IMR-90 (cell line): ENCODE measurements around the gene SYT3.

Experiments
- BHLHE40 ChIP-seq: fragments of 150-350 bp; IDR thresholded peaks from 2 replicates; pipeline ENCODE4 v1.6.1; 2016; ENCODE audit warnings: mild to moderate bottlenecking, low read depth, low read length
- CEBPB ChIP-seq: IDR thresholded peaks from 2 replicates; pipeline ENCODE4 v1.6.1; 2012; ENCODE audit warnings: low read depth, low read length, improper control_type of control experiment
- CTCF ChIP-seq: conservative IDR thresholded peaks from 2 replicates; pipeline ENCODE4 v1.5.1; 2012; ENCODE audit warnings: mild to moderate bottlenecking, low read depth, low read length, improper control_type of control experiment
- FOS ChIP-seq: fragments of 150-350 bp; IDR thresholded peaks from 2 replicates; pipeline ENCODE4 v1.6.1; 2016; ENCODE audit warnings: low read depth, low read length
- MAFK ChIP-seq: IDR thresholded peaks from 2 replicates; pipeline ENCODE4 v1.6.1; 2012; ENCODE audit warnings: low read depth, low read length, improper control_type of control experiment
- MXI1 ChIP-seq: IDR thresholded peaks from 2 replicates; pipeline ENCODE4 v1.6.1; 2012; ENCODE audit warnings: low read depth, mild to moderate bottlenecking, low read length, moderate library complexity, borderline replicate concordance
- POLR2A ChIP-seq: IDR thresholded peaks from 2 replicates; pipeline ENCODE4 v1.6.1; 2012; ENCODE audit warnings: mild to moderate bottlenecking, low read depth, low read length
- RAD21 ChIP-seq: IDR thresholded peaks from 2 replicates; pipeline ENCODE4 v1.6.1; 2012; ENCODE audit warnings: low read length, improper control_type of control experiment
- RFX5 ChIP-seq: IDR thresholded peaks from 2 replicates; pipeline ENCODE4 v1.8.0; 2012; ENCODE audit warnings: low read depth, mild to moderate bottlenecking, low read length, moderate library complexity
- USF2 ChIP-seq: fragments of 150-350 bp; IDR thresholded peaks from 2 replicates; pipeline ENCODE4 v1.6.1; 2017; ENCODE audit warnings: mild to moderate bottlenecking, antibody characterized with exemption, low read length, low read depth

GRCh38 chr19:50628551-50628950, 11.1 kb downstream of the SYT3 start:
- TF ChIP-seq CTCF: no peak
- TF ChIP-seq FOS: no peak
- TF ChIP-seq RAD21: no peak
- no peak for TF ChIP-seq MAFK
- no peak for TF ChIP-seq POLR2A
- TF ChIP-seq CEBPB: no peak
- TF ChIP-seq USF2: no peak
- no peak for TF ChIP-seq BHLHE40
- TF ChIP-seq RFX5: no peak
- no peak for TF ChIP-seq MXI1
